Spleen (tissue), 7 donors: ENCODE results near the gene CD8B2.

Experiments used
- CTCF ChIP-seq, 11 experiments: fragments of 200-600 bp in 7 of 11; fragments of 450-650 bp in 4 of 11; sonication (generic) in 4 of 11; IDR thresholded peaks in 8 of 11; conservative IDR thresholded peaks in 3 of 11; 1 replicate in 7 of 11; 2 replicates in 4 of 11; pipeline versions ENCODE4 v1.4.0 to v1.8.0; 2016 to 2021; ENCODE audit warnings: antibody characterized with exemption in 11 of 11, inconsistent platforms in 4 of 11, mild to moderate bottlenecking in 1 of 11
- POLR2A ChIP-seq, 3 donors: fragments of 450-650 bp; IDR thresholded peaks; one replicate each; pipeline ENCODE4 v1.5.1; 2017; ENCODE audit warnings: antibody characterized with exemption in 3 of 3, mild to moderate bottlenecking in 1 of 3
- POLR2AphosphoS5 ChIP-seq, 3 donors: sonication (generic); formaldehyde crosslinking; IDR thresholded peaks; one replicate each; pipeline ENCODE4 v1.5.1; 2017; ENCODE audit warnings: antibody characterized with exemption in 3 of 3
- donor health status: DM: no; HTN: no; CAD: no; lungs with moderate emphysema.
- donor health status: DM: no; HTN: no; CAD: no.
- donor health status: DM: no; HTN: no; CAD: no.

GRCh38 chr2:106519767-106520166 lies 32.6 kb downstream of the CD8B2 start:
- TF ChIP-seq CTCF (IDR thresholded peaks at IDR 0.05 in 8 of 11, conservative IDR thresholded peaks at IDR 0.05 in 3 of 11) (no peak), POLR2AphosphoS5 (IDR thresholded peaks at IDR 0.05) (no peak), POLR2A (IDR thresholded peaks at IDR 0.05) (no peak)
